HL-60 (cell line): ENCODE results near the gene TNIK.

ENCODE experiments used
- DNase-seq, 2 experiments: peaks; one replicate each; pipeline ENCODE4 v3.0.0-alpha.2; 2010 to 2020; ENCODE audit warnings: low read depth in 1 of 2, low spot score in 1 of 2
- H3K27ac ChIP-seq: fragments of 250-450 bp; sonication (Bioruptor Pico); replicated peaks from 2 replicates; pipeline ENCODE4 v1.5.1; 2020; ENCODE audit warnings: mild to moderate bottlenecking, moderate library complexity
- H3K27me3 ChIP-seq: fragments of 250-450 bp; sonication (Bioruptor Pico); 2 replicates; pipeline ENCODE4 v1.5.1; 2021; ENCODE audit warnings: mild to moderate bottlenecking, moderate library complexity; ENCODE audit not compliant: insufficient read depth, poor library complexity, severe bottlenecking
- H3K4me3 ChIP-seq: replicated peaks from 2 replicates; pipeline ENCODE4 v1.5.1; 2011; ENCODE audit warnings: mild to moderate bottlenecking, control low read depth, low read length; ENCODE audit not compliant: insufficient read depth
- GABPA ChIP-seq: IDR thresholded peaks from 2 replicates; pipeline ENCODE4 v1.6.1; 2012; ENCODE audit warnings: low read depth
- POLR2AphosphoS5 ChIP-seq: IDR thresholded peaks from 2 replicates; pipeline ENCODE4 v1.6.1; 2012; ENCODE audit warnings: low read depth
- SPI1 ChIP-seq: IDR thresholded peaks from 2 replicates; pipeline ENCODE4 v1.6.1; 2012; ENCODE audit warnings: low read depth, mild to moderate bottlenecking, borderline replicate concordance
- TF ChIP-seq, protein P1 (sequence below): IDR thresholded peaks from 2 replicates; pipeline ENCODE4 v1.6.1; 2012; ENCODE audit warnings: low read depth; ENCODE audit not compliant: insufficient replicate concordance
- TF ChIP-seq, protein P2 (sequence below): IDR thresholded peaks from one replicate; pipeline ENCODE4 v1.5.1; 2011; ENCODE audit warnings: low read length, control low read depth, inconsistent platforms; ENCODE audit not compliant: insufficient read depth

The TNIK gene

DNA sequence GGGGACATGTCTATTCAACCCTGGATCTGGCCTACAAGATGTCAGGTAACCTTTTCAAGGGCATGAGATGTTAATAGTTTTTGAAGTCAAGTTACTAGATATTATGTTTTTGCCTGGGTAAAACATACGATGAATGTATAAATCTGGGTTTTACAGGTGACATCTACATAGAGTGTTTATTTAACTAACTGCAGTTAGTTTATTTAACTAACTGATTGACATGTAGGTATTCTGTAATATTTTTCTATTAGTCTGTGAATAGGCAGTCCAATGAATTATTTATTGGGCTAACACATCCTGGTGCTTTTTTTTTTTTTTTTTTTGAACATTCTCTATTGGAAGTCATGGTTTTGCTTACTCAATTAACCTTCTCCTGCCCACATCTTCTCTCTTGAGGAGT is 38.7 kb upstream of the TNIK start:
- no peaks in the 10 kb centered on the region for H3K27me3 ChIP-seq
- no peak overlapping the region for H3K4me3 ChIP-seq
- H3K27ac ChIP-seq, result no peak overlapping the region
- DNase-seq, result no peak
- TF ChIP-seq GABPA, result no peak
- TF ChIP-seq, protein P1, sequence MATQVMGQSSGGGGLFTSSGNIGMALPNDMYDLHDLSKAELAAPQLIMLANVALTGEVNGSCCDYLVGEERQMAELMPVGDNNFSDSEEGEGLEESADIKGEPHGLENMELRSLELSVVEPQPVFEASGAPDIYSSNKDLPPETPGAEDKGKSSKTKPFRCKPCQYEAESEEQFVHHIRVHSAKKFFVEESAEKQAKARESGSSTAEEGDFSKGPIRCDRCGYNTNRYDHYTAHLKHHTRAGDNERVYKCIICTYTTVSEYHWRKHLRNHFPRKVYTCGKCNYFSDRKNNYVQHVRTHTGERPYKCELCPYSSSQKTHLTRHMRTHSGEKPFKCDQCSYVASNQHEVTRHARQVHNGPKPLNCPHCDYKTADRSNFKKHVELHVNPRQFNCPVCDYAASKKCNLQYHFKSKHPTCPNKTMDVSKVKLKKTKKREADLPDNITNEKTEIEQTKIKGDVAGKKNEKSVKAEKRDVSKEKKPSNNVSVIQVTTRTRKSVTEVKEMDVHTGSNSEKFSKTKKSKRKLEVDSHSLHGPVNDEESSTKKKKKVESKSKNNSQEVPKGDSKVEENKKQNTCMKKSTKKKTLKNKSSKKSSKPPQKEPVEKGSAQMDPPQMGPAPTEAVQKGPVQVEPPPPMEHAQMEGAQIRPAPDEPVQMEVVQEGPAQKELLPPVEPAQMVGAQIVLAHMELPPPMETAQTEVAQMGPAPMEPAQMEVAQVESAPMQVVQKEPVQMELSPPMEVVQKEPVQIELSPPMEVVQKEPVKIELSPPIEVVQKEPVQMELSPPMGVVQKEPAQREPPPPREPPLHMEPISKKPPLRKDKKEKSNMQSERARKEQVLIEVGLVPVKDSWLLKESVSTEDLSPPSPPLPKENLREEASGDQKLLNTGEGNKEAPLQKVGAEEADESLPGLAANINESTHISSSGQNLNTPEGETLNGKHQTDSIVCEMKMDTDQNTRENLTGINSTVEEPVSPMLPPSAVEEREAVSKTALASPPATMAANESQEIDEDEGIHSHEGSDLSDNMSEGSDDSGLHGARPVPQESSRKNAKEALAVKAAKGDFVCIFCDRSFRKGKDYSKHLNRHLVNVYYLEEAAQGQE, result no peak

DNA sequence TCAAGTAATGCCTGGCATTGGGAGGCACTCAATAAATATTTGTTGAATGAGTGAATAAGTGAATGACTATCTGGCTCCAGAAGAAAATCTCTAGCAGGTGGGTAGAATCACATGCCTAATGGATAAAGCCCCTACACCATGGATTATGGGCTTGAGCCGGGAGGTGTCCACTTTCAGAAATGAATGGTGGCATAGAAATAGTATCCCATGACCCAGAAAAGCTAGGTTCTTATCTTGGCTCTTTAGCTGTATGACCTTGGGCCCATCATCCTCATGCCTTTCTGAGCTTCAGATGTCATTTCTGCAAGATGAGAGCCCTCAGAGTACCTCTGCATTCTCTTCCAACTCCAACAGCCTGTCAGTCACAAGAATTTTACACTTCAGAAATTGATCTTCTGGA is 37.3 kb upstream of the TNIK start:
- TF ChIP-seq, protein P1, result no peak
- TF ChIP-seq GABPA, result no peak
- TF ChIP-seq SPI1, result no peak
- TF ChIP-seq POLR2AphosphoS5, result no peak
- TF ChIP-seq, protein P2, sequence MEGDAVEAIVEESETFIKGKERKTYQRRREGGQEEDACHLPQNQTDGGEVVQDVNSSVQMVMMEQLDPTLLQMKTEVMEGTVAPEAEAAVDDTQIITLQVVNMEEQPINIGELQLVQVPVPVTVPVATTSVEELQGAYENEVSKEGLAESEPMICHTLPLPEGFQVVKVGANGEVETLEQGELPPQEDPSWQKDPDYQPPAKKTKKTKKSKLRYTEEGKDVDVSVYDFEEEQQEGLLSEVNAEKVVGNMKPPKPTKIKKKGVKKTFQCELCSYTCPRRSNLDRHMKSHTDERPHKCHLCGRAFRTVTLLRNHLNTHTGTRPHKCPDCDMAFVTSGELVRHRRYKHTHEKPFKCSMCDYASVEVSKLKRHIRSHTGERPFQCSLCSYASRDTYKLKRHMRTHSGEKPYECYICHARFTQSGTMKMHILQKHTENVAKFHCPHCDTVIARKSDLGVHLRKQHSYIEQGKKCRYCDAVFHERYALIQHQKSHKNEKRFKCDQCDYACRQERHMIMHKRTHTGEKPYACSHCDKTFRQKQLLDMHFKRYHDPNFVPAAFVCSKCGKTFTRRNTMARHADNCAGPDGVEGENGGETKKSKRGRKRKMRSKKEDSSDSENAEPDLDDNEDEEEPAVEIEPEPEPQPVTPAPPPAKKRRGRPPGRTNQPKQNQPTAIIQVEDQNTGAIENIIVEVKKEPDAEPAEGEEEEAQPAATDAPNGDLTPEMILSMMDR, result no peak
- Histone ChIP-seq H3K4me3 (no peak overlapping the region), H3K27ac (no peak overlapping the region), H3K27me3 (no peaks in the 10 kb centered on the region)
- no peak for DNase-seq

DNA sequence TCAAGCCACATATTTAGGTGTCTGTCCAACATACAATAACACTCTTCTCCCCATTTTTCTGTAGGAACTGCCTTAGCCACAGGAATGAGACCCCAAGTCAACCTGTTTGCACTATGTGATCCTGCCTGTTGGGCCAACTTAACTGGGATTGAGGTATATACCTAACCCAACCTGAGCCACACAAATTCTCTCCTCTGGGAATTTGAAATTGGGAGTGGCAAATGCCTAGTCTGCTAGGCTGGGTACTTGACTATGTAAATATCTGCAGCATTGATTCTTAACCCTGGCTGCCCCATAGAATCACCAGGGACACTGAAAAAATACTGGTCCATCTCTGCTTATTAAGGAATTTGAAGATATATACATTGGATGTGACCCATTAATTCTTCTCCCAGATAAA is 35.2 kb upstream of the TNIK start:
- no peak overlapping the region for H3K27ac ChIP-seq
- DNase-seq, result no peak
- no peak overlapping the region for H3K4me3 ChIP-seq
- TF ChIP-seq GABPA, result no peak
- TF ChIP-seq, protein P1, result no peak
- TF ChIP-seq POLR2AphosphoS5, result no peak
- TF ChIP-seq SPI1, result no peak
- TF ChIP-seq, protein P2, result no peak
- H3K27me3 ChIP-seq, result no peaks in the 10 kb centered on the region
